Fibroblast of gingiva (primary cell): Measurements from ENCODE around the gene TMEM89.

Source experiments
- DNase-seq: peaks from one replicate; pipeline ENCODE4 v3.0.0-alpha.2; 2011; ENCODE audit warnings: low read depth

The TMEM89 gene, protein sequence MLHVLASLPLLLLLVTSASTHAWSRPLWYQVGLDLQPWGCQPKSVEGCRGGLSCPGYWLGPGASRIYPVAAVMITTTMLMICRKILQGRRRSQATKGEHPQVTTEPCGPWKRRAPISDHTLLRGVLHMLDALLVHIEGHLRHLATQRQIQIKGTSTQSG

DNA sequence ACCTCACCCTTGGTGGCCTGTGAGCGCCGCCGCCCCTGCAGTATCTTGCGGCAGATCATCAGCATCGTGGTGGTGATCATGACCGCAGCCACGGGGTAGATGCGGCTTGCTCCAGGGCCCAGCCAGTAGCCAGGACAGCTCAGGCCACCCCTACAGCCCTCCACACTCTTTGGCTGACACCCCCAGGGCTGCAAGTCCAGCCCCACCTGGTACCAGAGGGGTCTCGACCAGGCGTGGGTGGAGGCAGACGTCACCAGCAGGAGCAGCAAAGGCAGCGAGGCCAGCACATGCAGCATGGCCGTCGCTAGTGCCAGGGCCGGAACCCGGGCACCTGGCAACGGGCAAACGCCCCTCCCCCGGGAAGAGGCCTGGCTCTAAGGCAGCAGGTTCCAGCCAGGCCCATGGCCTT lies at the start of gene TMEM89:
TMEM89 (minus strand) TSS at position 309 of the 409 bp plus-strand sequence; CDS start at position 296, 13 bp downstream.
- DNase-seq = no peak

DNA sequence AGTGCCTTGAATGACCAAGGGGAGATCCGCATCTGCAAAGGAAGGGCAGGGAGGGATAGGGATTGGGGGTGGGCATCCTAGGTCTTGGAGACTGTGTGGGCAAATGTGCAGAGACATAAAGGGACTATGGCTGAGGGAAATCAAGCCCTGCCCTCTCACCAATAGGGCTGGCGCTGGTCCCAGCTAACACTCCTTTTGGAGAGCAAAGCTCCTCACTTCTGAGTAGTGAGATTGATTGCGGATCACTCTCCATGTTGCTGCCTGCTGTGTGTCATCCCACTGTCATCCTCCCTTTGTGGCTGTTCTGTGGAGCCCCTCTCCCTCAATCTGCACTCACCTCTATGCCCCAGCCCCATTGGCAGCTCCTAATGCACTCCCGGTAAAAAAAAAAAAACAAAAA lies 43.4 kb upstream of the TMEM89 start:
- no peak for DNase-seq

DNA sequence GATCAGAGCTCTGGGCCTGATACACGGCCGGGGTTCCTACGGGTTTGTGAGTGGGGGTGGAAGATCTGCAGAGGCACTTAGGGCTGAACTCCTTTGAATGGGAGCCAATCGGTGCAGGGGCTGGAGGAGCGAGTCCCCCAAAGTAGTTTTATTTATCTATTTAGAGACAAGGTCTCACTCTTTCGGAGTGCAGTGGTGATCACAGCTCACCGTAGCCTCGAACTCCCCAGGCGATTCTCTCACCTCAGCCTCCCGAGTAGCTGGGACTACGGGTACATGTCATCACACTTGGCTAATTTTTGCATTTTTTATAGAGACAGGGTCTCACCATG lies 42.7 kb upstream of the TMEM89 start:
- DNase-seq = no peak

DNA sequence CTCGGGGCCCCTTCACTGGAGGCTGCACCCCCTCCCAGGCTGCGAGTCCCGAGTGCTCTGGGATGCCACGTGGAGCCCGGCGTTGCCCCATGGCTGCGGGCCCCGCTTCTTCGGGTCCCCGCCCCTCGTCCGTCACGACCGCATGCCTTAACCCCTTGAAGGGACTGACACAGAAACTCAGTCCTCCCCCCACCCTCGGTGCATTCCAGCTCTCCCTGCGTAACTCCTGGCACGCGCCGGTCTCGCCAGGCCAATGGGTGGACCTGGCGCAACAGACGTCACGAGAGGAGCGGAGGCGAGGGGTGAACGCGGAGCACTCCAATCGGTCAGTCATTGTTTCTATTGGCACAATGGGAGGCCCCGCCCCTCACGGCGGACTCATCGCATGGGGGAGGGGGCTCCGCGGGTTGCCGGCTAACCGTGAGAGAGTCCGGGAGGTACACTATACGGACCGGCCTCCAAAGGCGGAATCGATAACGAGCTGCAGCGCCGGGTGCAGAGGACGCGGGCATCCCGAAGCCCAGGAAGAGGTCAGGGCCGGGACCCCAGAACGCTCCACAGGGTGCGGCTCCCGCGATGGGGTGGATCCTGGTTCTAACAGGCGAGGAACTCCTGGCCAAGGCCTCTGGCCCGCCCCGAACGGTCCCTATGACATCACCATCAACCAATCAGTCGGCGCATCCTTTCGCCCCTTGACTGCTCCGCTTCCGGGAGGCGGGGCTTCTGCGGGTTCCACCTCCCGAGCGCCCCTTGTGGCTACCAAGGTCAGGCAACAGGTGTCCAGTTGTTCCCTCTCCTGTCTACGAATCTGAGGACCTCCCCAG lies 42.1 kb upstream of the TMEM89 start:
- peak; percentile 100 for DNase-seq

DNA sequence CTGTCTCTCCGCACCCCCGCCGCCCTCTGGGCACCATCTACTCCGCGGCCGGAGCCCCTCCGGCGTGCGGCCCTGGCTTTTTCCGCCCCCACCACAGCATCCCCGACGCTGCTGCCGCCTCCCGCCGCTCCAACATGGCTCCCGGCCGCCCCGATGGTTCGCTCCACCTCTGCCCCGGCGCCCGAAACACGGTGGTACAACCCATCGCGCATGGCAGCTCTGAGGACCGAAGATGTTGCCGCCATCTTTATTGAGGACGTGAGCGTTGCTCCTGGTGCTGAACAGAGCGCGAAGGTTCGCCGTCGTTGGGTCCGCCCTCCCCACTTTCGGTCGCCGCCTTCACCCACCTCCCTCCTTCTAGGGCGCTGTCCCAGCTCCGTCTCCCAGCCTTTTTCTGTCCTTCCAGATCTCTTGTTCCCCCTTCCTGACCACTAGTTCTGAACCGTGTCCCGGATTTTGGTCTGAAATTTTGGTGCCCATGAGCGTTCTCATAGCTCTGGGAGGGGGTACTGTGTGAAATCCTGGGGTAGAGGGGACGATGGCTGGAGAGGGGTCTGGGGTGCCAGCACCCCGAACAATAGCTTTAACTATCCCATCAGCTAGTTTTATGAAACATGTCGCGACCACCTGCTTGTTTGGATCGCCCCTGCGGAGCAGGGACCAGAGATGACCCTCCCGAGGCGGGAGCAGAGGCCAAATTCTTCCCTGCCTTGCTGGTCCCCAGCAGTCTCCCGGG lies 41.4 kb upstream of the TMEM89 start, which contains the start of gene CELSR3:
CELSR3 (minus strand) TSS at position 134 of the 736 bp plus-strand sequence. CDS start 252 bp downstream, outside the sequence.
- DNase-seq = peak; percentile 96

DNA sequence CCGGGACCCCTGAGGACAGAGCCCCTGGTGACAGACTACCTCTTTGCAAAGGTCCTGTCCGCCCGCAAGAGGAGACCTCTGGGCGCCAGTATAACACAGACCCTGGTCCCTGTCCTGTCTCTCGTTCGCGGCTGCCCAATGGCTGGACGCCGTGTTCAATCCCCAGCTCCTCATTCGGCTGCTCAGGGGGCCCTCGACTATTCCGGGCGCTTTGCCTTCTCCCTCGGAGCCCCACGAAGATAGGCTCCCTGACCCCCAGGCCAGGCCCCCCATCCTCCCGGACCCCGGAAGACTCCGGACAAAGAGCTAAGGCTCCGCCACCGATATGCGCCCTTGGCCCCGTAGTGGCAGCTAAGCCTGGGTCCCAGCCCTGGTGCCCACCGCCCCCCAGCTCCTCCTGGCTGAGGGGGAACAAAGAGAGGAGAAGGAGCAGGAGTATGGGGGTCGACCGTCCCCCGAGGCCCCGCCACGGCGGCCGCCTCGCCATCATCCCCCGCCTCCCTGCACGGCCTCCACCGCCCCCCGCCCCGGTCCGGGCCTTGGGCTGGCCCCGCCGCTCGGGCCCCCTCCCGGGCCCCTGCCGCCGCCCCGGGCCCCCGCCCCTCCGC lies 40.7 kb upstream of the TMEM89 start:
- no peak for DNase-seq

DNA sequence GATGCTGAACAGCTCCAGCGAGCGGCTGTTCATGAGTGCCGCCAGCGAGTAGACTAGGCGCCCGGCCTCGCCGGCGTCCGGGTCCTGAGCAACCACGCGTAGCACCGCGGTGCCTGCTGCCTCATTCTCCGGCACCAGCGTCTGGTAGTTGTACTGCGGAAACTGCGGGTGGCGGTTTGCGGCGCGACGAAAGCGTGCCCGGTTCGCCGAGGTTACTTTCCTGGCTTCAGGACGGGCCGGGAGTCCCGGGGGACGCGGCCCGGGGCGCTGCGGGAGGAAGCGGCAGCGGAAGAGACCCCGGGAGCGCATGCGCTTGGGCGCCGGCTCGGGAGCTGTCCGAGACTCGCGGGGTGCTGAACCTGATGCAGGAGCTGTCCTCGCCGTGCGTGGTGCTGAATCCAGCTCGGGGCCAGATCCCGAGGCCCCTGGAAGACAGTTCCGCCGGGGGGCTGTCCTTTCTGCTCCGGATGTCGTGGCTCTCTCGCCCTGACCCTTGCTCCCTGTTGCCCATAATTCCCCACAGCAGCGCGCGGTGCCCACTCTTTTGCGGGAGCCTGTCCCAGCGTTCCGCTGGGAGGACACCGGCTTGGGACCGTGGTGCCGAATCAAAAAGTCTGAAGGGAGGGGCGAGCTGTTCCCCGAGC lies 40.1 kb upstream of the TMEM89 start:
- DNase-seq = peak; percentile 30

DNA sequence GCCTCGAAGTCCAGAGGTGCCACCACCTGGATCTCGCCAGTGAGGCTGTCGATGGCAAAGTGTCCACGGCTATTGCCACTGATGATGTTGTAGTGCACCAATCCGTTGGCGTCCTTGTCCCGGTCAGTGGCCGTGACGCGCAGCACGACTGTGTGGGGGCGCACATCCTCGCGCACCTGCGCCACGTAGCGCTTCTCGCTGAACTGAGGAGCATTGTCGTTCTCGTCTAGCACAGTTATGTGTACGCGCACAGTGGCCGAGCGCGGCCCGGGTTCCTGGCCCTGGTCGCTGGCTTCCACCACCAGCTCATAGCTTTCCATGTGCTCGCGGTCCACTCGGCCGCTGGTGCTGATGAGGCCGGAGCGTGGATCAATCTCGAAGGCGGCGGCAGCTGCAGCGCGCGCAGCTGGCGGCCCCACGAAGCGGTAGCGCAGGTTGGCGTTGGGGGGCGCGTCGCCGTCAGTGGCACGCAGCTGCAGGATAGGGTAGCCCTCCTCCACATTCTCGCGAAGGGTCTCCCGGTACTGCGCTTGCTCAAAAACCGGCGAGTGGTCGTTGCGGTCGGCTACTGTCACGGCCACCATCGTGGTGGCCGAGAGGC lies 39.3 kb upstream of the TMEM89 start:
- DNase-seq = no peak

DNA sequence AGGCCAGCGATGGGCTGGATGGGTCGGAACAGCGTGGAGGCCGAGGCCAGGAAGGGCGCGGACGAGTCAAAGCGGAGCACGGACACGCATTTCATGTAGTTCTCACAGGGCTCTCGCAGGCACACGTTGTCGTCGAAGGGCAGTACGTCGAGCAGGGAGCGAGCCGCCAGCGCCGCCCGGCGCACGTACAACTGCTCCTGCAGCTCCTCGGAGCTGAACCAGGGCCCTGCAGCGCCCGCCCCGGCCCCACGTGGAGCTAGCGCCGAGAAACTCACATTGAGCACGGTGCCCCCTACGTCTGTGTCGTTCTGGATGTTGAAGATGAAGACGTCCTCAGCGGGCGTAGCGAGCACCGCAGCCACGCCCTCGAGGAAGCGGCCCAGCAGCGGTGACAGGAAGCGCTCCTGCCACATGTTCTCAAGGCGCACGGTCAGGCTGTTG lies 35.3 kb upstream of the TMEM89 start:
- no peak for DNase-seq

DNA sequence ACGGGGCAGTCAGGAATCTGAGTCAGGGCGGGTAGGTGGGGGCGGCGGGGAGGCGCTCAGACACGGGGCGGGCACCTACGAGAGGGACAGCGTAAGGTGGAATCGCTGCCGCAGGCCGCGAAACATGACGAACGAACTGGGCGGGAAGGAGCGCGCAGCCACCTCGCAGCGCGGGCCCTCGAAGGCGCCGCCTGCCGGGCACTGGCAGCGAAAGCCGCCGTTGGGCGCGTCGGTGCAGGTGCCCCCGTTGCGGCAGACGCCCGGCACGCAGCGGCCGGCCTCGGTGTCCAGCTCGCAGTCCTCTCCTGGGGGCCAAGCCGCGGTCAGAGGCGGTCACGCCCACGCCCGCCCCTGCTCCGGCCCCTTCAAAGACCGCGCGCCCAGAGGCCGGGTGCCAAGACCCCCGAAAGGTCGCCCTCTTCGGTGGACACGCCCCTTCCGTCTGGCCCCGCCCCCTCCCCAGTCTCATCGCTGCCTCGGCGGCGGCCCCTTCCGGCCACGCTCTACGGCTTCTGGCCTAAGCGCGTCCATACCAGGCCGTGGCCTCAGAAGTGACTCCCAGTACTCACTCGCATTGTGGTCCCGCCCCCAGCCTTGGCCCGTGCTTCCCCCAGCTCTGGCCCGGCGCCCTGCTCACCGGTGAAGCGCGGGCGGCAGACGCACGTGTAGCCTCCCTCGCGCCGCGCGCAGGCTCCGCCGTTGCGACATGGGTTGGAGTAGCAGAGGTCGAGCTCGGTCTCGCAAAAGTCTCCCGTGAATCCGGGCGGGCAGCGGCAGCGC lies 34.7 kb upstream of the TMEM89 start:
- DNase-seq = peak; percentile 44

DNA sequence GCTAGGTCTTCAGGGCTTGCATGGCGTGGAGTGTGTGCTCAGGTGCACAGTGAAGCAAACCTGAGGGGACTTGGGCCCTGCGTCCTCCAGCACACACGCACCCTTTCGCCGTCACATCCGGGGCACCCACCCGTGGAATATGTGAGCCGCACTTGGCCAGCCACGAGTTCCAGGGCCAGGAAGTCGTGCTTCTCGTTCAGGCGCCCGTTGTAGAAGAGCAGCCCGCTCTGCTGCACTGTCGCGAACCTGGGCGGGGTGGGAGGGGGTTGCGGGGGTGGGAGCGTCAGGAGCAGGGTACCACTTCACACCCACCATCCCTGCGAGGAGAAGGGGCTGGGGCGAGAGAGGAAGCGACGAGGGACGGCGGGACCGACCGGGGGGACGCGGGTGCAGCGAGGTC lies 34.0 kb upstream of the TMEM89 start:
- DNase-seq = no peak

DNA sequence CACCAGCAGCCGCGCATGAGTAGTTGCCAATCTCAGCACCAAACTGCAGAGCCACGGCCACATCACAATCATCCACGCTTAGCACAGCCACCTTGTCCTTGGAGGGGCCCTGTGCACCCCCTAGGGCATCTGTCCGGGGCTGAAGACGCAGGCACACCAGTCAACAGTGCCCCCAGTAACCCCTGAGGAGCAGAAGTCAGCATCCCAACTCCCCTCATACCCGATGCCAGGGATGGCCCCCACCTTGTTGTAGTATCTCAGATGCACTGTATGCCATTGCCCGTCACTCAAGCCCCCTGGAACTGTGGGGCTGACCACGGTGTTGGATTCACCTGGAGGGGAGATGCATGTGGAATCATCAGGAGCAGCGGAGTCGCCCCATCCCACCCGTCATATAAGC lies 33.5 kb upstream of the TMEM89 start:
- no peak for DNase-seq

DNA sequence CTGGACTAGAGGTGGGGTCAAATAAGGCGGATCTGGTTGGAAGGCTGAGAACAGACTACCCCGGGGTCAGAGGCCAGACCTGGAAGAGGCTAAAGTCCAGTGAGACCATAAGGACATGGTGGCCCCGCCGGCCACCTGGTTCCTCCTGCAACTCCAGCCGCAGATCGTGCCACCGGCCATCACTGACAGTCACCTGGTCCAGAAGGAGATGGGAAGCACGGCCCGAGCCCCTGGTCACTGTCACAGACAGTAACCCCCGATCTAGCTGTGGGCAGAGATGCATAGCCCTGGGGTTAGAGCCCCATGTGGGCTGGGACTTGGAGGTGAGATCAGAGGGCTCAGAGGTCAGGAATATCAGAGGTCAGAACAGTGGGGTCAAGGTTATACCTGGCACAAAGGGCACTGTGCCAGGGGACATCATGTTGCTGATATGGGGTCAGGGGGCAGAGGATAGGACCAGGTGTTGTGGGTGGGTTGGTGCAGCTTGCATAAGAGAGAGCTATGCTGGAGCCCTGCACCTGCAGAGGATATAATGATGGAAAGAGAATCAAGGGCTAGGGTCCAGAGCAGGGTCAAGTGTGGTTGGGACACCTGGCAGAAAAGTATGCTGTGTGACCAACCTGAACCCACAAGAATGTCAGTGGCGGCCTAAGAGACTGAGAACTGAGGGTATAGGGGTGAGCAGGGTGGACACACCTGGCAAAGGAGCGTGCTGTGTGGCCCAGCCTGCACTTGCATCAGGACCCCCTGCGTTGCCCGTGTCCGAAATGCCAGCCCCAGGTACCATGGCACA lies 31.6 kb upstream of the TMEM89 start:
- no peak for DNase-seq

DNA sequence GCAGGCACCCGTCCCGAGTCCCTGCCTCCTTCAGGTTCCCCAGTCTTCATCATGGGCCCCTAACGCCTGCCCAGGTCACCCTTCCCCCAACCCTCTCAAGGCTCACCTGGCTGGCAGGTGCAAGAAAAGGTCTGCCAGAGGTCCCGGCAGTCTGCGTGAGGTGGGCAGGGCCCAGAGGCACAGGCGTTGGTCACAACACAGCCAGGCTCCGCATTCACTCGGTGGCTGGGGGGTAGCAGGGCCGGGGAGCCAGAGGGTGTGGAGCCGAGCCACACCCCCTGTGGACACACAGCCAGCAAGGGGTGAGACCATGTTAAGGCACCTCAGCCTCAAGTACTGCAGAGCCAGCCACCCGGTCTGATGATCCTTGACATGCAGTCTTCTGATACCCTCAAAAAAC lies 30.2 kb upstream of the TMEM89 start:
- no peak for DNase-seq

DNA sequence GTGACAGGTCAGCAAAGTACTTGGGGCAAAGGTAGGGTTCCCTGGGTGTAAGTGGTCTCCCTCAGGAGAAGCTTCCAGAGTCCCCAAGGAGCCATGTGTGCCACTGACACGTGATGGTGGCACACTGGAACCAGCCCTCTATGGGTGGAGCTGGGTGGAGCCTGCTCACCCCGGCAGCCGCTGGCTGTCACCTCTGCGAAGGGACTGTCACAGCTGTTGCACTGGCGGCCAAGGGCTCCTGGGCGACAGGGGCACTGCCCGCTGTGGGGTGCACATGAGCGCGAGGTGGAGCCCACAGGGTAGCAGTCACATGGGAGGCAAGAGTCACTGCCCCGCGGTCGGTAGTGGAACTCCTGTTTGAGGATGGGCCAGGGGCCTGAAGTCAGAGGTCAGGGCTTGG lies 29.2 kb upstream of the TMEM89 start:
- DNase-seq = no peak

DNA sequence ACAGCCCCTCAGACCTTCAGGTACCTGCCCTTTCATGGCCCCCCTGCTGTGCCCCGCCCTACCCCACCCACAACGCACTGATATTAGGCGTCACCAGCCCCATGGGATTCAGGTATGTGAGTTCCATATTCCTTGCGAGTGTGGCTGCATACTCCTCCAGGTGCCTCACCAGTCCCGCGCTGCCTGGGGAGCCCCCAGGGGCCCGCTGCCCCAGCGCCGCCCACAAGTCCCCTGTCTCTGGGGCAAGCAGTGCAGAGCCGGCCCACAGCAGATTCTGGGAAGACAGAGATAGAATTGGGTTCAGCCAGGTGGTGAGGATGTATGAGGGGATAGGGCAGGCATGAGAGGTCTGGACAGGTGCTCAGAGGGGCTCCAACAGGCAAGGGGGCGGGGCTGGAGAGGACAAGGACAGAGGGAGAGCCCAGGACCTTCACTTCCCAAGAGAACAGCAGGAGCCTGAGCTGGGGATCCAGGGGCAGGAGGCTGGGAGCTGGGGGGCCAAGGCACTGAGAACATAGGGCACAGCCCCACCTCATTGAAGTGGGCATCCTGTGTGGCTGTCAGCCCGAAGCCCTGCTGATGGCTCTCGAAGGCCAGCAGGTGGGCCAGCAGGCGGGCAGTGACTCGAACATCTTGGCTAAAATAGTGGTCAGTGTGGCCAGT lies 26.8 kb upstream of the TMEM89 start:
- DNase-seq = no peak

DNA sequence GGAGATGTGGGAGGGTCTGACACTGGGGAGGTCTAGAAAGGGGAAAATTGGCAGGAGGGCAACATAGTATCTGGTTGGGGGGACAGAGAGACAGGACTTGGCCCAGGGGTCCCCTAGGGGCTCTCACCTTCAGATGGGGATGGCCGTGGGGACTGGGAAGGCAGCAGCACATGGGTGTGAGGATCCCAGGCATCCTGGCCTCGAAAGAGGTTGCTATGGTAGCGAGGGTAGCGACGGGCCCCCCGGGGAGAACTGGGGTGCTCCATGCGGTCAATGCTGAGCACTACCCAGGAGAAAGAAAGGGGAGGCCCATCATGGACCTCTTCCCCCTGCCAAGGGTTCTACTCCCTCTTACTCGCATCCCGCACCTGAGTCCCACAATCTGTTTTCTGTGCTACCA lies 26.1 kb upstream of the TMEM89 start:
- DNase-seq = no peak

DNA sequence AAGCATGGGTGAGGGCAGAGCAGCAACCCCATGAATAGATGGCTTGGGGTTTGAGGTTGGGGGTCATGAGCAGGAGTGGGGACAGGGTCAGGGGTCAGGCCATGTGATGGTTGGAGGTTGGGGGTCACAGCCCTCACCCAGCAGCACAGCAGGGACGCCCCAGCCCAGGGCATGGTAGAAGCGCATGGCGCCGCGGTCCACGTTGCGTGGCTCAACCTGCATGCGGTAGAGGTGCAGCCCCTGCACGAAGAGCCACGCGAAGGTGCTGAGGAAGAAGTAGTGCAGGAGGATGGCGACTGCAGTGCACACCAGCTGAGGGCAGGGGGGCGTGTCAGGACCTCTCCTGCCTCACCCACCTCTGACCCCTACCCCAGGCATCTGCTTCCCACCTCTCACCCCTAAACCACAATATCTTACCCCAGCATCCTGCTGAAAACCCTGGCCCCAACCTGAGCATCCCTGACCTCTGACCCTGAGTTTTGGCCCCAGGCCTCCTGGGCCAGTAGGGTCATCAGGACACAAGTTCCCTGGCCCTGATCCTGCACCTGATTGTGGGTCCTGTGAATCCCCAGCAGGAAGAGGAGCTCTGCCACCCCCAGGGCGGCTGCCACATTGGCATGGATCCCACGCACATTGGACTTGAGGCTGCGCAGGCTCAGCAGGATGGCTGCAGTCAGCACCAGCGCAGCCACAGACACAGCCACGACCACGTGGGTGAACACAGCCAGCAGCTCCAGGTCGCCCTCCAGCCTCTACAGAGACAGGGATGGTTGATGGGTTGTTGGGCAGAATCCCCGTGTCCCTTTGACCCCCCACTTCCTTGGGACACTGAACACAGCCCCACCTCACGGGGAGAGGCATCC lies 23.6 kb upstream of the TMEM89 start:
- no peak for DNase-seq

DNA sequence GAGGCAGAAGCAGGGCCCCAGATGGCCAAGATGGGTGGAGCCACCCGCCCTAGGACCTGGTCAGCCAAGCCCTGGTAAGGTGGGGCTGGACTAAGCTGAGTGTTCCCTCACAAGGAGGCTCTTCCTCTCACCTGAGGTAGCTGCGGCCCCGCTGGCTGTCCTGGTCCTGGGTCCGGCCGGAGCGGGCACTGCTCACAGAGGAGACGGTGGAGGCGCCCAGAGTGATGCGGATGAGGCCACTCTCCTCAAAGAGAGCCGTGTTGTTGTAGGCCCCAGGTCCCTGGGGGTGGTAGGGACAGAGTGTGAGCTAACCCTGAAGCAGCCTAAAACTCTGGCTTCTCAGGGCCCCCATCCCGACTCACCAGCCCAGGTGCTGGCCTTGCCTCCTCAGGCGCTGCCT lies 21.0 kb upstream of the TMEM89 start:
- DNase-seq = no peak
